ENCODE results near the gene TRIM25.
A peak's percentile ranks its signal among the peaks of the same experiment; 100 is the strongest.

The TRIM25 gene

GRCh38 chr17:56881685-56882295 lies 32.1 kb downstream of the TRIM25 start:
- intact Hi-C loops (cut with DNase I), result no loop called here
- no peak for DNase-seq

DNA sequence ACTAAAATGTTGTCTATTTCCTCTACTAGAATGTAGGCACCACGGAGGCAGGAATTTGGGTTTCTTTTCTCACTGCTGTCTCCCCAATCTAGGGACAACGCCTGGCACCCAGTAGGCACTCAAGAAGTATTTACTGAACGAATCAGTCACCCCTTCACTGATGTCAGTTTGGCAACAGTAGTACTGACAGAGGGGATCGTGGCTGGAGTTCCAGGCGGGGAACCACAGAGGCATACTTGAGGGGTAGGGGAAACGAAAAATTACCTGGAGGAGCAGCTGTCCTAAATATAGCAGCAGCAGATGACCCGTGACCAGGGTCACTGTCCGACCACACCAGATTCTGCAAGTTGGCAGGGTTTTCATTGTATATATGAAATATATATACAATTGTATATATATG lies 33.3 kb downstream of the TRIM25 start:
- intact Hi-C loops (cut with DNase I), result no loop called here
- DNase-seq, result no peak

- no peak for DNase-seq
- intact Hi-C loops (cut with DNase I), result no loop called here
These were observed 33.7 kb downstream of the TRIM25 start for GRCh38 chr17:56880133-56880532.

GRCh38 chr17:56879280-56879679 lies 34.6 kb downstream of the TRIM25 start:
- DNase-seq, result no peak
- intact Hi-C loops (cut with DNase I), result no loop called here

- intact Hi-C loops (cut with DNase I), result no loop called here
These were observed 37.1 kb downstream of the TRIM25 start for GRCh38 chr17:56876766-56877179.

GRCh38 chr17:56870081-56870651 lies 43.7 kb downstream of the TRIM25 start:
- no peak for DNase-seq
- intact Hi-C loops (cut with DNase I), result no loop called here

More at GRCh38 chr17:56876766-56877179, 37.1 kb downstream of the TRIM25 start:
- peak in 1 of 42 donors; percentile 27 for DNase-seq

DNA sequence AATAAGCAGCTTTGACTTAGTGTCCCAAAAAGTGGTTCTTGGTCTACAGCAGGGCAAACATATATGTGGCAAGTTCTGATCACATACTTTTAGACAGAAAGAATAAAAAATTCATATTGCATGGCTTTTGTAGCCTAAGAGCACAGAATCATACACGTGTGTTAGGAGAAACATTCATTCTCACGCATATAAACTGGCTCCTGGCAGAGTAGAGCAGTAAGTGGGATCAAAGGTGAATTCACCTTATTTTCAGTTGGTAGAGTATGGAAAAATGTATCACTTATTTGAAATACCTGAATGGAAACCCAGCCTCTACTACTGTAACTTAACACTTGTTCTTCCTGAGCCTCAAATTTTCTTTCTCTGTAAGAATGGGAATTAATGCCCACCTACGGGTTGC lies 45.1 kb downstream of the TRIM25 start:
- intact Hi-C loops (cut with DNase I), result no loop called here
- DNase-seq, result no peak

DNA sequence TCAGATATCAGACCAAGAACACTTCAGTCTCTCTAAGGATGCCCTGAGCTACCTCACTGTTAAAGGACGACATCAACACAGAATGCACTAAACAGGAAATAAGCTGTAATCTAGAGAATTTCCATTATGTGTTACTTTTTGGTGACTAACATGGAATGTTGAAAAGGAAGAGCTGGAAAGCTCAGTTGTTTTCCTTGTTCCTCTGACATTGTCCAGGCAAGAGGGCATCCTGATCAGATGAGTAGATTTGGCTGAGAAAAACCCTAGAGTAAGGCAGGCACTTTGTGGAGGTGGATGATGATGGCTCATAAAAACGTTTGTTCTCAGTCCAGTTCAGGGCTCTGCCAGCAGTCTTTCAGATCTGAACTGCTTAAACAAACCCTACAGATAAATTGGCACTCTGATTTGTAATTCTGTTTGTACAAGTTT lies 45.9 kb downstream of the TRIM25 start:
- DNase-seq, result no peak
- intact Hi-C loops (cut with DNase I), result no loop called here

- no peak for DNase-seq
- intact Hi-C loops (cut with DNase I), result no loop called here
These were observed 47.4 kb downstream of the TRIM25 start for GRCh38 chr17:56866496-56866895.

GRCh38 chr17:56866076-56866475 lies 47.8 kb downstream of the TRIM25 start:
- no peak for DNase-seq
- intact Hi-C loops (cut with DNase I), result no loop called here

GRCh38 chr17:56863974-56864373 lies 49.9 kb downstream of the TRIM25 start:
- no peak for DNase-seq
- intact Hi-C loops (cut with DNase I), result no loop called here

DNA sequence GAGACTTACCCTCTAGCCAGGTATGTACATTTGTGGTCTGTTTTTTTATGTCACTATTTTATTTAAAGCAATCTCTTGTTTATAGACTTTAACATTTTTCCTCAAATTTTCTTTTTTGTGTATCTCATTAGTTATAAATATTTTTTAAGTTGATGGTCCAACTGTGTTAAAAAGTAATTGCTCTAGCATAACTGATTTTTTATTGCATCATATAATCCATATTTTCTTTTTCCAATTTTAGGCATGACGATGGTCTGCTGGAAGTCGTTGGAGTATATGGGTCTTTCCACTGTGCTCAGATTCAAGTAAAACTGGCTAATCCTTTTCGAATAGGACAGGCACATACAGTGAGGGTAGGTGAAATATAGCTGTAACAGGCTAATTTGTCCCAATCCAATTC lies 52.0 kb downstream of the TRIM25 start:
- DNase-seq, result no peak
- intact Hi-C loops (cut with DNase I), result no loop called here

DNA sequence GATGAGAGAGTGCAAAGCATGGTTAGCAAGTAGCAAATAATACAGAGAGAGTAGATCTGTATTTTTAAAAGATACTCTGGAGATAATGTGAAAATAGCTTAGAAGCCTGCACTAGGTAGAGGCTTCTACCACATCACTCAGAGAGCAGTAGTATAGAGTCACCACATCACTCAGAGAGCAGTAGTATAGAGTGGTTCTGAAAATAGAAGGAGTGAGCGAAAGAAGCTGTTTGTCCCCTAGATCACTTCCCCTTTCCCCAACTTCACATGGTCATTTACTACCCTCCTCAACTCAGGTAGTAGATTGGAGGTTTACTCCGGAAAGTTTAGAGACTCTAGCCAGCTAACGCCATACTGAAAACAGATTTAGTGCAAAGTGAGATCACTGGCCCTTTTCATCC lies 62.8 kb downstream of the TRIM25 start:
- intact Hi-C loops (cut with DNase I), result no loop called here

DNA sequence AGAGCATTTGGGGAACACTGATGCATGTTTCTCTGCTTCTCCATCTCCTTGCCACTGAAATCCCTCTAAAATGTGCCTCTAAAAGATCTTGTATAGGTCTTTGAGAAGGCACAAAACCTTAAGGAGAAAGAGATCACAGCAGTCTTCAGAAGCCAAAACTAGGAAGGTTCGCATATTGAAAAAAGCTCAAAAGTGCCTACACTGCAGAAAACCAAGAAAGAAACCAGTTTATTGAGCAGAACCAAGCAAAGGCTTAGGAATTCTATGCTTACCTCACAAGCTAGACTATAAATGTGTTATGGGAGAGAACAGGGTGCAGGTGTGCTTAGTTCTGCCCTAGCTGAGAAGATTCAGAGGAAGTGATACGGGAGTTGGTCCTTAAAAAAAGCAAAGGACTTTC lies 63.3 kb downstream of the TRIM25 start:
- intact Hi-C loops (cut with DNase I), result no loop called here
- DNase-seq, result no peak

More for the DNA sequence above, 62.8 kb downstream of the TRIM25 start:
- no peak for DNase-seq

DNA sequence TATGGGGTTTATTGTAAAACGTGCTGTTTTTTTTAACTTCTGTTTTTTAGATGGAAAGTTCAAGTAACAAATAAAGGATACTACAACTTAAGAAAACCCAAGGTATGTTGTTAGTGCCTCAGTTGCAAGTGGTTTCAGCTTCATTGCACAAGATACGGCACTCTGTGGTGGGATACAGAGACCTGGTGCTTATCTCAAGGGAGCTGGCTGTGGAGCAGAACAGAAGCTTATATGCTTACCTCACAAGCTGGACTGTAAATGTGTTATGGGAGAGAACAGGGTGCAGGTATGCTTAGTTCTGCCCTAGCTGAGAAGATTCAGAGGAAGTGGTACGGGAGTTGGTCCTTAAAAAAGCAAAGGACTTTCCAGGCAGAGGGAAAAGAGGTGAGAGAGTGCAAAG lies 64.7 kb downstream of the TRIM25 start:
- intact Hi-C loops (cut with DNase I), result no loop called here
- no peak for DNase-seq

DNA sequence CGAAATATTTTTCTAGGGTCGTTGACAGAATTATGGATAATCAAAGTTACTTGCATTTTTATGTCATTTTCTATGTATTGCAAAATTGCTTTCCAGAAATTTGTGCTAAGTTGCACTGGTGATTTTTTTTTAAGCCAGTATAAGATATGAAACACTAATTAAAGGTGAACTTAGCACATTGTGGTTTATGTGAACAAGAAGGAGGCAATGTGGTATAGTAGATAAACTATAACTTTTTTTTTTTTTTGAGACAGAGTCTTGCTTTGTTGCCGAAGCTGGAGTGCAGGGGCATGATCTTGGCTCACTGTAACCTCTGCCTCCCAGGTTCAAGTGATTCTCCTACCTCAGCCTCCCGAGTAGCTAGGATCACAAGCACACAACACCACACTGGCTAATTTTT lies 66.7 kb downstream of the TRIM25 start:
- intact Hi-C loops (cut with DNase I), result no loop called here
- DNase-seq, result no peak

DNA sequence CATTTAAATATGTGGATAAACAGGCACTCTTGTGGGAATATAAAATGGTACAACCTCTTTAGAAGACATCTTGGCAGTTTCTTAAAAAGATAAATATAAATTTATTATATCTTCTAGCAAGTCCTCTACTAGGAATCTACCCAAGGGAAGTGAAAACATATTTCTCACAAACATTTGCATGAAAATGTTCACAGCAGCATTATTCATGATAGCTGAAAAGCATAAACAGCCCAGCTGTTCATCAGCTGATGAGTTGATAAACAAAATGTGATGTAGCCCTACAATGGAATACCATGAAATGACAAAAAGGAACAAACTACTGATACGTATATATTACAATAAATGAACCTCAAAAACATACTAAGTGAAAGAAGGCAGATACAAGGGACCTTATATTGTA lies 67.9 kb downstream of the TRIM25 start:
- DNase-seq, result no peak
- intact Hi-C loops (cut with DNase I), result no loop called here

DNA sequence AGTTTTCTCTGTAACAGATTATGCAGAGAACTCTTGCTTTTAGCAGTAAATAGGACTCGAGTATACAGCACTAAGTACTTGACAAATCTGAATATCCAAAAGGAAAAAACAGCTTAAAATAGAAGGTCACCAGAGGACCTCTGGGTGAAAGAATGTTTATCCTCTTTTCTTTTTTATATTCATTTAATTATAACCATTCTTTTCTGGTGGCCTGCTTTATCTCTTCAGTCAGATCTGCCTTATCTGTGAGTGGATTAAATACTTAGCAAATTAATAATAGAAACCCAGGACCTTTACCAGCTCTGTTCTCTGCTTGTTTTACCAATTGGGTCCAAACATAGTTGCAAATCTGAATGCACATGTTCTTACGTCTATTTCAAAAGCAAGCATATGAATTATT lies 71.3 kb downstream of the TRIM25 start:
- no peak for DNase-seq
- intact Hi-C loops (cut with DNase I), result no loop called here

GRCh38 chr17:56838687-56839086 lies 75.2 kb downstream of the TRIM25 start:
- intact Hi-C loops (cut with DNase I), result loop anchor here (10.0 kb wide), 1 partner anchor 126 kb away; the partner anchor contains the start of gene COIL
- DNase-seq, result no peak

Data from head of caudate nucleus (tissue), 42 donors.